GM12878 (cell line): ENCODE measurements around the gene RBBP8NL. TPM values are rescaled to one million over a fixed set of nuclear protein-coding genes. Genes with fewer than 3 reads are reported as not detected.

Source experiments
- ATAC-seq: fragments of 200-7000 bp; cut with Tn5 transposase; 3 replicates; pipeline ENCODE4 v1.9.1; 2020; ENCODE audit warnings: mild to moderate bottlenecking, moderate library complexity
- BruUV-seq: library from RNA; stranded (reverse); fragments of 400-500 nt; replicated peaks from 2 replicates; lab custom pipeline; 2021; lab: Mats Ljungman, UMichigan
- CTCF ChIA-PET: fragments of 300-600 bp; sonication (Branson Sonifier 250); formaldehyde crosslinking; extraction: SDS; loops from one replicate; lab custom pipeline; 2021; ENCODE audit warnings: inconsistent platforms; lab: Yijun Ruan, JAX
- POLR2A ChIA-PET: fragments of 350-600 bp; formaldehyde crosslinking; extraction: SDS; loops from one replicate; lab custom pipeline; 2021; ENCODE audit warnings: inconsistent platforms; lab: Charles Lee
- RAD21 ChIA-PET: fragments of 300-600 bp; sonication (Branson Sonifier 250); formaldehyde crosslinking; loops from one replicate; lab custom pipeline; 2023; ENCODE audit warnings: antibody characterized with exemption; ENCODE audit not compliant: unreplicated experiment; lab: Charles Lee
- SMC1A ChIA-PET: fragments of 300-600 bp; sonication (Branson Sonifier 250); formaldehyde crosslinking; loops from one replicate; lab custom pipeline; 2023; ENCODE audit not compliant: unreplicated experiment, uncharacterized antibody; lab: Charles Lee
- DNase-seq: peaks from one replicate; pipeline ENCODE4 v3.0.0-alpha.2; 2011; ENCODE audit warnings: low read depth, low spot score
- FAIRE-seq: peaks from 3 replicates; lab custom pipeline; 2011; peaks lifted over from hg19 to GRCh38; lab: Jason Lieb, UNC
- H2AFZ ChIP-seq: 2 replicates; pipeline ENCODE4 v1.6.0; 2011; ENCODE audit warnings: low read depth, low read length, control low read depth; ENCODE audit not compliant: control insufficient read depth
- H3K27ac ChIP-seq: 2 replicates; pipeline ENCODE4 v1.5.1; 2011; ENCODE audit warnings: control low read depth; ENCODE audit not compliant: control insufficient read depth, insufficient read depth
- H3K27me3 ChIP-seq, 2 experiments: replicated peaks in 1 of 2; 2 replicates each; pipeline versions ENCODE4 v1.6.0 to v1.6.1; 2011; ENCODE audit warnings: low read length in 1 of 2; ENCODE audit not compliant: control insufficient read depth in 2 of 2, insufficient read depth in 2 of 2
- H3K36me3 ChIP-seq, 2 experiments: 2 replicates each; pipeline ENCODE4 v1.5.1; 2011; ENCODE audit warnings: low read length in 1 of 2; ENCODE audit not compliant: control insufficient read depth in 2 of 2, insufficient read depth in 2 of 2
- H3K4me1 ChIP-seq: 2 replicates; pipeline ENCODE4 v1.6.1; 2011; ENCODE audit warnings: mild to moderate bottlenecking, low read length, moderate library complexity, mixed read lengths; ENCODE audit not compliant: control insufficient read depth, insufficient read depth
- H3K4me2 ChIP-seq: 2 replicates; pipeline ENCODE4 v1.6.0; 2011; ENCODE audit warnings: control low read depth; ENCODE audit not compliant: control insufficient read depth, insufficient read depth
- H3K4me3 ChIP-seq: fragments of 200-600 bp; sonication (generic); 2 replicates; pipeline ENCODE4 v1.5.1; 2016
- H3K79me2 ChIP-seq: 2 replicates; pipeline ENCODE4 v1.6.0; 2011; ENCODE audit warnings: low read length; ENCODE audit not compliant: control insufficient read depth, insufficient read depth
- H3K9ac ChIP-seq: 2 replicates; pipeline ENCODE4 v1.8.0; 2011; ENCODE audit warnings: low read length, control low read depth, mixed read lengths; ENCODE audit not compliant: control insufficient read depth, insufficient read depth
- H3K9me3 ChIP-seq: replicated peaks from 3 replicates; pipeline ENCODE4 v1.5.1; 2011; ENCODE audit warnings: mild to moderate bottlenecking, low read length; ENCODE audit not compliant: control insufficient read depth, insufficient read depth
- H4K20me1 ChIP-seq: 2 replicates; pipeline ENCODE4 v1.6.0; 2011; ENCODE audit not compliant: control insufficient read depth, insufficient read depth
- CBX3 ChIP-seq: fragments of 200-600 bp; sonication (generic); IDR thresholded peaks from 2 replicates; pipeline ENCODE4 v1.6.1; 2016; ENCODE audit warnings: low read depth, borderline replicate concordance
- CEBPZ ChIP-seq: fragments of 150-350 bp; IDR thresholded peaks from 2 replicates; pipeline ENCODE4 v1.6.1; 2016; ENCODE audit warnings: low read depth, low read length
- DPF2 ChIP-seq: fragments of 450-650 bp; IDR thresholded peaks from 2 replicates; pipeline ENCODE4 v1.6.1; 2017; ENCODE audit warnings: mild to moderate bottlenecking
- EGR1 ChIP-seq, 2 experiments: IDR thresholded peaks; 1 replicate in 1 of 2; 2 replicates in 1 of 2; pipeline ENCODE4 v1.6.1; 2011 to 2012; ENCODE audit warnings: low read depth in 2 of 2, low read length in 2 of 2, borderline replicate concordance in 1 of 2, mild to moderate bottlenecking in 1 of 2, moderate library complexity in 1 of 2
- ELK1 ChIP-seq: IDR thresholded peaks from 2 replicates; pipeline ENCODE4 v1.6.1; 2012; ENCODE audit warnings: low read depth, low read length, improper control_type of control experiment
- GABPA ChIP-seq: IDR thresholded peaks from 2 replicates; pipeline ENCODE4 v1.6.1; 2014; ENCODE audit warnings: antibody characterized with exemption, low read depth, mild to moderate bottlenecking, inconsistent platforms
- IRF4 ChIP-seq: IDR thresholded peaks from 2 replicates; pipeline ENCODE4 v1.6.1; 2011; ENCODE audit warnings: low read depth, low read length
- MEF2A ChIP-seq: IDR thresholded peaks from 2 replicates; pipeline ENCODE4 v1.6.1; 2011; ENCODE audit warnings: low read depth, mild to moderate bottlenecking, low read length, moderate library complexity; ENCODE audit not compliant: insufficient read depth
- POLR2AphosphoS2 ChIP-seq: IDR thresholded peaks from 2 replicates; pipeline ENCODE4 v1.6.1; 2011; ENCODE audit warnings: low read depth, mild to moderate bottlenecking, low read length, improper control_type of control experiment, moderate library complexity
- REST ChIP-seq: IDR thresholded peaks from 2 replicates; pipeline ENCODE4 v1.6.1; 2012; ENCODE audit warnings: mild to moderate bottlenecking, low read depth, low read length
- RFX5 ChIP-seq: IDR thresholded peaks from 2 replicates; pipeline ENCODE4 v1.6.1; 2011; ENCODE audit warnings: low read depth, low read length, improper control_type of control experiment
- STAT1 ChIP-seq: fragments of 450-650 bp; conservative IDR thresholded peaks from 2 replicates; pipeline ENCODE4 v1.6.1; 2014; ENCODE audit warnings: antibody characterized with exemption, mild to moderate bottlenecking
- SUPT20H ChIP-seq: IDR thresholded peaks from 2 replicates; pipeline ENCODE4 v1.6.1; 2011; ENCODE audit warnings: low read depth, mild to moderate bottlenecking, low read length, moderate library complexity, borderline replicate concordance; ENCODE audit not compliant: control insufficient read depth
- TARDBP ChIP-seq: IDR thresholded peaks from 2 replicates; pipeline ENCODE4 v1.6.1; 2016; ENCODE audit warnings: borderline replicate concordance
- WGBS: methylation state at CpG from one replicate; pipeline ENCODE4 v1.1.6; 2016; ENCODE audit warnings: low lambda C conversion rate; ENCODE audit not compliant: insufficient replicate concordance, insufficient coverage; ENCODE audit errors: missing lambda C conversion rate; 5-methylcytosine and 5-hydroxymethylcytosine counted together
- in situ Hi-C: fragments of 300-500 bp; cut with MboI; formaldehyde crosslinking; loops from 9 replicates; pipeline ENCODE4 v1.14.3; 2018; ENCODE audit warnings: mixed read lengths
- intact Hi-C: fragments of 100-400 bp; cut with micrococcal nuclease; formaldehyde crosslinking; loops from one replicate; pipeline ENCODE4 v1.14.2; 2022; ENCODE audit not compliant: unreplicated experiment
- polyA plus RNA-seq, 11 experiments: library from polyadenylated mRNA; depleted of rRNA in 4 of 11; unstranded in 6 of 11; stranded (reverse) in 5 of 11; fragments of >200 nt; fragmentation: Nextera tagmentation in 4 of 11; fragmentation: Illumina TruSeq in 1 of 11; extraction: Ambion mirVana in 4 of 11; extraction: Trizol in 1 of 11; gene quantifications; 1 replicate in 1 of 11; 2 replicates in 10 of 11; pipeline versions ENCODE4 v1.2.1 to v1.2.3, GENCODE V29; 2011 to 2016; ENCODE audit warnings: inconsistent platforms in 2 of 11, missing spikeins in 2 of 11, low read depth in 1 of 11
- total RNA-seq, 4 experiments: library from RNA; depleted of rRNA in 3 of 4; stranded (reverse); fragments of >200 nt in 3 of 4; fragmentation: Illumina TruSeq in 1 of 4; extraction: Trizol in 1 of 4; gene quantifications; 2 replicates each; pipeline versions ENCODE4 v1.2.1 to v1.2.3, GENCODE V29; 2013 to 2021

The RBBP8NL gene
- total and polyA plus RNA-seq, 10 of the 15 experiments (the other 5 are each of a cell fraction or from before 2014, with no cell fraction given), result not detected

- CTCF ChIA-PET, result no interaction called here
- H3K27me3 ChIP-seq, result no peaks in the 10 kb centered on the region
- FAIRE-seq, result no peak
These were observed 49.1 kb downstream of the RBBP8NL start for GRCh38 chr20:62378215-62378614.

More at GRCh38 chr20:62378215-62378614, 49.1 kb downstream of the RBBP8NL start:
- no peak overlapping the region for H2AFZ ChIP-seq
- in situ Hi-C loops (loop anchor here (25.0 kb wide), 1 partner anchor 366 kb away; no protein-coding TSS in a partner anchor), intact Hi-C loops (no loop called here)
- H3K4me1 ChIP-seq, result no peaks in the 10 kb centered on the region
- ChIA-PET RAD21 (no interaction called here), POLR2A (no interaction called here), SMC1A (no interaction called here)
- H3K9me3 ChIP-seq, result no peaks in the 10 kb centered on the region
- H3K36me3 ChIP-seq, result no peaks in the 10 kb centered on the region; a peak in 2 of 4 replicates
- no peak for TF ChIP-seq REST
- TF ChIP-seq DPF2, result no peak
- no peak for TF ChIP-seq SUPT20H
- TF ChIP-seq CEBPZ, result no peak
- no peak for TF ChIP-seq IRF4
- no peak for TF ChIP-seq TARDBP
- no peak for TF ChIP-seq POLR2AphosphoS2
- no peak for TF ChIP-seq STAT1
- no peak for TF ChIP-seq EGR1 (IDR thresholded peaks at IDR 0.05; ENCODE audit: borderline replicate concordance in 1 of 2, low read depth in 2 of 2, low read length in 2 of 2)
- no peak for TF ChIP-seq MEF2A
- no peak for TF ChIP-seq ELK1
- TF ChIP-seq CBX3, result no peak
- TF ChIP-seq RFX5, result no peak
- no peak for TF ChIP-seq GABPA
- H3K79me2 ChIP-seq, result no peaks in the 10 kb centered on the region
- ATAC-seq (no peak), DNase-seq (no peak)
- 86% methylated on average over 21 of the region's 22 CpGs for WGBS
- no peaks in the 10 kb centered on the region for H4K20me1 ChIP-seq
- no TSS peak for BruUV-seq
- H3K4me3 ChIP-seq, result no peak overlapping the region
- no peak overlapping the region for H3K9ac ChIP-seq
- no peak overlapping the region for H3K27ac ChIP-seq
- no peak overlapping the region for H3K4me2 ChIP-seq
